ENCODE results near the gene CD8B2.

The CD8B2 gene

DNA sequence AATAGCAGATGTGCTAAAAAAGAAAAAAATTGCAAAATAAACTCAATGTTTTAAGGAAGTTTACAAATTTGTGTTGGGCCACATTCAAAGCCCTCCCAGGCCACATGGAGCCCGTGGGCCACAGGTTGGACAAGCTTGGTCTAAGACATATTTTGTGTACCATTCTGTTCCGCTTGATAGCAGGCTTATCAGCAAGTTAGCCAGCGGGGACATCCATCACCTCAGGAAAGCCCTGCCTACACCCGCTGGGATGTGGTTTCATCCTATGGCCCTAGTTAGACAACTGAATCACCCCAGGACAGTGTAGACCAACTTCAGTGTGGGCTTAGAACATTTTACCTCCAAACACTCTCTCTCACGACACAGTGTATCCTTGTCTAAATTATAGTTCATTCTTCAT, 32.6 kb downstream of the CD8B2 start:
- H3K36me3 ChIP-seq (ENCODE audit: insufficient read depth, low read length): no peaks in the 10 kb centered on the region
- TF ChIP-seq EZH2 (IDR thresholded peaks at IDR 0.05; ENCODE audit: borderline replicate concordance, low read depth, low read length, severe bottlenecking): no peak
- no peak for TF ChIP-seq CTCF (IDR thresholded peaks at IDR 0.05; ENCODE audit: borderline replicate concordance, extremely low read depth, low read length, poor library complexity, severe bottlenecking)
- H2AFZ ChIP-seq (ENCODE audit: low read depth, low read length): no peak overlapping the region
- H3K27me3 ChIP-seq (ENCODE audit: insufficient read depth, low read length, poor library complexity): no peaks in the 10 kb centered on the region
- H3K4me1 ChIP-seq (ENCODE audit: insufficient read depth, low read length): no peaks in the 10 kb centered on the region
- H3K4me2 ChIP-seq (ENCODE audit: insufficient read depth, low read length): no peak overlapping the region
- ATAC-seq (ENCODE audit: insufficient read depth, low read depth): no peak
- no peaks in the 10 kb centered on the region for H3K79me2 ChIP-seq (ENCODE audit: insufficient read depth, low read length)
- no peaks in the 10 kb centered on the region for H4K20me1 ChIP-seq (ENCODE audit: insufficient read depth, low read length)
- no peak overlapping the region for H3K9ac ChIP-seq (ENCODE audit: low read depth, low read length)
- no peak overlapping the region for H3K4me3 ChIP-seq (ENCODE audit: low read depth in 1 of 2, low read length in 2 of 2)
- no peak overlapping the region for H3K27ac ChIP-seq (ENCODE audit: low read length)
- no peak for DNase-seq
- no peaks in the 10 kb centered on the region for H3K9me3 ChIP-seq (ENCODE audit: insufficient read depth, low read length, severe bottlenecking)

GRCh38 chr2:106521016-106521415, 33.9 kb downstream of the CD8B2 start:
- Histone ChIP-seq H3K36me3 (ENCODE audit: insufficient read depth, low read length) (no peaks in the 10 kb centered on the region), H3K4me2 (ENCODE audit: insufficient read depth, low read length) (no peak overlapping the region), H4K20me1 (ENCODE audit: insufficient read depth, low read length) (no peaks in the 10 kb centered on the region), H3K4me3 (ENCODE audit: low read depth in 1 of 2, low read length in 2 of 2) (no peak overlapping the region), H3K9me3 (ENCODE audit: insufficient read depth, low read length, severe bottlenecking) (no peaks in the 10 kb centered on the region), H3K4me1 (ENCODE audit: insufficient read depth, low read length) (no peaks in the 10 kb centered on the region), H3K79me2 (ENCODE audit: insufficient read depth, low read length) (no peaks in the 10 kb centered on the region), H2AFZ (ENCODE audit: low read depth, low read length) (no peak overlapping the region), H3K27me3 (ENCODE audit: insufficient read depth, low read length, poor library complexity) (no peaks in the 10 kb centered on the region), H3K27ac (ENCODE audit: low read length) (no peak overlapping the region), H3K9ac (ENCODE audit: low read depth, low read length) (no peak overlapping the region)
- TF ChIP-seq CTCF (IDR thresholded peaks at IDR 0.05; ENCODE audit: borderline replicate concordance, extremely low read depth, low read length, poor library complexity, severe bottlenecking) (no peak), EZH2 (IDR thresholded peaks at IDR 0.05; ENCODE audit: borderline replicate concordance, low read depth, low read length, severe bottlenecking) (no peak)
- ATAC-seq (ENCODE audit: insufficient read depth, low read depth): no peak
- no peak for DNase-seq

DNA sequence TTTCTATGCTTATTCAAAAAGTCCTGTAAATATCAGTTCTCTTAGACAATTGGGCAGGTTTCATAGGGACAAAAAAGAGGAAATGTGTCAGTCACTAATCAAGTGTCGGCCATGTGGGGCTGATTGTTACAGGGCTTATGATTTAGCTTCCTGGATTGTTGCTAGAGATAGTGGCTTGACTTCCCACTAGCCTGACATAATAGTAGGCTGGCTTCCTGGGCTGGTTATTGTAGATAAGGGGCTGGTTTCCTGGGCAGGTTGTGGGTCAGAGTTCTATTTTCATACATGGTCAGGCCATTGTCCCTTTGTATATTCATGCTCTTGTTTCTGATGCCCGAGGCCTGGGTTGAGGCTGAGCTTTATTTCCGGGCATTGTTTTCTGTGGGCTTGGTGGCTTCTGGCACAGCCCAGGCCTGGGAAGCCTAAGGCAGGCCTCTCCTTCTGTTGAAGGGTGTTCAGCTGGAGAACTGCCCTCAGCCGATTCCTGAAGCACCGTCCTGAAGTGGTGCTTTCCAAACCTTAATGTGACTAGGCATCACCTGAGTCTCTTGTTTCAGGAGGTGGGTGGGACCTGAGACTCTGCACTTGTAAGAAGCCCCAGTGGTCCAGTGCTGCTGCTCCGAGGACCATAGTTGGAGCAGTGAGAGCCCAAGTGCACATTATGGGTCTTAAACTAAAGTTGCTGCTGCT, 37.0 kb downstream of the CD8B2 start:
- Histone ChIP-seq H3K9ac (ENCODE audit: low read depth, low read length) (no peak overlapping the region), H3K79me2 (ENCODE audit: insufficient read depth, low read length) (no peaks in the 10 kb centered on the region), H3K27ac (ENCODE audit: low read length) (no peak overlapping the region), H3K4me2 (ENCODE audit: insufficient read depth, low read length) (no peak overlapping the region), H2AFZ (ENCODE audit: low read depth, low read length) (no peak overlapping the region), H3K9me3 (ENCODE audit: insufficient read depth, low read length, severe bottlenecking) (no peaks in the 10 kb centered on the region), H3K36me3 (ENCODE audit: insufficient read depth, low read length) (no peaks in the 10 kb centered on the region), H3K4me1 (ENCODE audit: insufficient read depth, low read length) (no peaks in the 10 kb centered on the region), H3K27me3 (ENCODE audit: insufficient read depth, low read length, poor library complexity) (no peaks in the 10 kb centered on the region), H3K4me3 (ENCODE audit: low read depth in 1 of 2, low read length in 2 of 2) (no peak overlapping the region), H4K20me1 (ENCODE audit: insufficient read depth, low read length) (no peaks in the 10 kb centered on the region)
- ATAC-seq (ENCODE audit: insufficient read depth, low read depth) (no peak), DNase-seq (no peak)
- TF ChIP-seq EZH2 (IDR thresholded peaks at IDR 0.05; ENCODE audit: borderline replicate concordance, low read depth, low read length, severe bottlenecking): no peak
- no peak for TF ChIP-seq CTCF (IDR thresholded peaks at IDR 0.05; ENCODE audit: borderline replicate concordance, extremely low read depth, low read length, poor library complexity, severe bottlenecking)

All from DND-41 (cell line).